WTC11 (cell line): ENCODE measurements around the gene DNAI1. TPM values are rescaled to one million over a fixed set of nuclear protein-coding genes. Genes with fewer than 3 reads are reported as not detected.

Experiments
- ATAC-seq: fragments of 200-7000 bp; cut with Tn5 transposase; 2 replicates; pipeline ENCODE4 v1.10.0; 2021; ENCODE audit warnings: mild to moderate bottlenecking, moderate library complexity
- CTCF ChIA-PET: fragments of 300-600 bp; sonication (Branson Sonifier 250); formaldehyde crosslinking; loops from one replicate; lab custom pipeline; 2021; ENCODE audit warnings: antibody characterized with exemption; lab: Charles Lee
- POLR2A ChIA-PET: fragments of 350-600 bp; sonication (Branson Sonifier 250); formaldehyde crosslinking; loops from one replicate; lab custom pipeline; 2021; ENCODE audit warnings: antibody characterized with exemption; lab: Charles Lee
- DNase-seq: peaks from one replicate; pipeline ENCODE4 v3.0.0; 2021; ENCODE audit warnings: low spot score
- H3K27ac Mint-ChIP-seq: 2 replicates; pipeline ENCODE4 v1.8.0; 2021; ENCODE audit warnings: mixed read lengths
- H3K27me3 Mint-ChIP-seq: 2 replicates; pipeline ENCODE4 v1.8.0; 2021; ENCODE audit warnings: low read depth, mild to moderate bottlenecking, moderate library complexity, mixed read lengths
- H3K36me3 Mint-ChIP-seq: 2 replicates; pipeline ENCODE4 v1.8.0; 2021; ENCODE audit warnings: mixed read lengths
- H3K4me1 Mint-ChIP-seq: 2 replicates; pipeline ENCODE4 v1.8.0; 2022; ENCODE audit warnings: mixed read lengths
- H3K4me3 Mint-ChIP-seq: 2 replicates; pipeline ENCODE4 v1.8.0; 2021; ENCODE audit warnings: mild to moderate bottlenecking, moderate library complexity, mixed read lengths
- H3K9me3 Mint-ChIP-seq: 2 replicates; pipeline ENCODE4 v1.8.0; 2021; ENCODE audit warnings: mixed read lengths
- AFF4 ChIP-seq: sonication (generic); formaldehyde crosslinking; IDR thresholded peaks from 2 replicates; pipeline ENCODE4 v1.8.1; 2023; ENCODE audit warnings: mild to moderate bottlenecking, missing genetic modification reagents, borderline replicate concordance
- AR ChIP-seq: fragments of 250-450 bp; sonication (Bioruptor Pico); IDR thresholded peaks from 2 replicates; pipeline ENCODE4 v1.9.0; 2021; ENCODE audit warnings: mild to moderate bottlenecking
- CDX4 ChIP-seq: fragments of 250-450 bp; sonication (Bioruptor Pico); IDR thresholded peaks from 2 replicates; pipeline ENCODE4 v1.9.0; 2021; ENCODE audit warnings: moderate library complexity, mild to moderate bottlenecking, inconsistent platforms, borderline replicate concordance
- CTCF ChIP-seq: fragments of 200-600 bp; IDR thresholded peaks from 2 replicates; pipeline ENCODE4 v1.8.0; 2022; ENCODE audit warnings: antibody characterized with exemption
- GRHL2 ChIP-seq: fragments of 250-450 bp; sonication (Bioruptor Pico); IDR thresholded peaks from 2 replicates; pipeline ENCODE4 v1.8.0; 2022; ENCODE audit warnings: mild to moderate bottlenecking, moderate library complexity; ENCODE audit not compliant: insufficient replicate concordance, severe bottlenecking
- HMGA2 ChIP-seq: fragments of 250-450 bp; sonication (Bioruptor Pico); IDR thresholded peaks from 2 replicates; pipeline ENCODE4 v1.4.0; 2021; ENCODE audit warnings: mild to moderate bottlenecking, moderate library complexity
- HMGXB4 ChIP-seq: sonication (generic); formaldehyde crosslinking; IDR thresholded peaks from 2 replicates; pipeline ENCODE4 v1.8.1; 2023; ENCODE audit warnings: mild to moderate bottlenecking, moderate library complexity, missing genetic modification reagents
- MAX ChIP-seq: sonication (generic); formaldehyde crosslinking; IDR thresholded peaks from 2 replicates; pipeline ENCODE4 v1.8.0; 2022; ENCODE audit warnings: mild to moderate bottlenecking, missing genetic modification reagents
- NFE2L1 ChIP-seq: sonication (generic); formaldehyde crosslinking; IDR thresholded peaks from 2 replicates; pipeline ENCODE4 v1.8.1; 2023; ENCODE audit warnings: missing genetic modification reagents
- PRDM15 ChIP-seq: sonication (generic); formaldehyde crosslinking; IDR thresholded peaks from 2 replicates; pipeline ENCODE4 v1.8.0; 2022; ENCODE audit warnings: missing genetic modification reagents
- TCF7 ChIP-seq: sonication (generic); formaldehyde crosslinking; IDR thresholded peaks from 2 replicates; pipeline ENCODE4 v1.8.0; 2022; ENCODE audit warnings: mild to moderate bottlenecking, low read depth, missing genetic modification reagents, moderate library complexity
- TEAD4 ChIP-seq: sonication (generic); formaldehyde crosslinking; IDR thresholded peaks from 2 replicates; pipeline ENCODE4 v1.8.0; 2022; ENCODE audit warnings: mild to moderate bottlenecking, missing genetic modification reagents
- TP53 ChIP-seq: sonication (generic); formaldehyde crosslinking; IDR thresholded peaks from 2 replicates; pipeline ENCODE4 v1.8.1; 2023; ENCODE audit warnings: mild to moderate bottlenecking, missing genetic modification reagents
- ZNF512 ChIP-seq: sonication (generic); formaldehyde crosslinking; IDR thresholded peaks from 2 replicates; pipeline ENCODE4 v1.8.1; 2022; ENCODE audit warnings: missing genetic modification reagents, borderline replicate concordance
- total RNA-seq: library from RNA; stranded (reverse); gene quantifications from 3 replicates; pipeline ENCODE4 v1.2.3, GENCODE V29; 2021

DNAI1 gene
- total RNA-seq, 1 experiment from 2014 or later = 2.1 TPM

- ChIA-PET CTCF (interaction anchor here (0.9 kb wide), 1 partner anchor 62 kb away, joined by 4 read pairs; no protein-coding TSS in a partner anchor), POLR2A (no interaction called here)
- no peak overlapping the region for H3K4me3 Mint-ChIP-seq
- peaks cover 6% of the 10 kb centered on the region for H3K9me3 Mint-ChIP-seq
- peaks cover 3% of the 10 kb centered on the region; the same call in 1 of the 2 replicates for H3K27me3 Mint-ChIP-seq
- no peaks in the 10 kb centered on the region for H3K36me3 Mint-ChIP-seq
- H3K4me1 Mint-ChIP-seq = peaks cover 5% of the 10 kb centered on the region
- no peak for TF ChIP-seq TEAD4 (CRISPR knock-in tag)
- TF ChIP-seq HMGXB4 (CRISPR knock-in tag) = no peak
- no peak for TF ChIP-seq ZNF512 (CRISPR knock-in tag)
- no peak for TF ChIP-seq TP53 (CRISPR knock-in tag)
- no peak for TF ChIP-seq NFE2L1 (CRISPR knock-in tag)
- no peak for TF ChIP-seq MAX (CRISPR knock-in tag)
- TF ChIP-seq TCF7 (CRISPR knock-in tag) = no peak
- no peak for TF ChIP-seq PRDM15
- TF ChIP-seq AR = no peak
- no peak for TF ChIP-seq HMGA2 (CRISPR knock-in tag)
- no peak for TF ChIP-seq CTCF
- no peak for TF ChIP-seq GRHL2 (CRISPR knock-in tag)
- no peak overlapping the region for H3K27ac Mint-ChIP-seq
- DNase-seq = no peak
- no peak for ATAC-seq
Observed at GRCh38 chr9:34541540-34541939, 82.9 kb downstream of the DNAI1 start.

- Mint-ChIP-seq H3K36me3 (no peaks in the 10 kb centered on the region), H3K27me3 (no peaks in the 10 kb centered on the region; the same call in 1 of the 2 replicates), H3K4me1 (peaks cover 2% of the 10 kb centered on the region; the same call in 1 of the 2 replicates), H3K9me3 (peaks cover 6% of the 10 kb centered on the region), H3K27ac (no peak overlapping the region), H3K4me3 (no peak overlapping the region)
- POLR2A ChIA-PET = interaction anchor here (1.0 kb wide), 1 partner anchor 38 kb away, joined by 3 read pairs; no protein-coding TSS in a partner anchor
- ATAC-seq (no peak), DNase-seq (no peak)
- TF ChIP-seq AFF4 (CRISPR knock-in tag) = no peak
- TF ChIP-seq CDX4 (CRISPR knock-in tag) = no peak
- CTCF ChIA-PET = interaction anchor here (0.6 to 1.2 kb wide), 4 partner anchors 60 to 291 kb away, joined by 3 to 4 read pairs (median 3); no protein-coding TSS in a partner anchor
Observed at GRCh38 chr9:34544035-34544434, 85.4 kb downstream of the DNAI1 start.
